GM06990 (cell line): ENCODE results near the gene EPHA10.

Experiments
- DNase-seq: peaks from one replicate; pipeline ENCODE4 v3.0.0-alpha.2; 2011; ENCODE audit not compliant: insufficient read length; ENCODE audit errors: extremely low read depth
- H3K27me3 ChIP-seq: replicated peaks from 2 replicates; pipeline ENCODE4 v1.6.0; 2011; ENCODE audit warnings: low read length; ENCODE audit not compliant: control insufficient read depth, insufficient read depth
- H3K36me3 ChIP-seq: 2 replicates; pipeline ENCODE4 v1.5.1; 2011; ENCODE audit warnings: low read length; ENCODE audit not compliant: control insufficient read depth, insufficient read depth
- H3K4me3 ChIP-seq: replicated peaks from 2 replicates; pipeline ENCODE4 v1.5.1; 2011; ENCODE audit warnings: low read depth, mild to moderate bottlenecking, control low read depth, low read length
- TF ChIP-seq, protein P1 (sequence below): IDR thresholded peaks from 2 replicates; pipeline ENCODE4 v1.5.1; 2011; ENCODE audit warnings: low read length, control low read depth, mild to moderate bottlenecking, inconsistent platforms; ENCODE audit not compliant: insufficient read depth, poor library complexity, severe bottlenecking

Gene EPHA10

DNA sequence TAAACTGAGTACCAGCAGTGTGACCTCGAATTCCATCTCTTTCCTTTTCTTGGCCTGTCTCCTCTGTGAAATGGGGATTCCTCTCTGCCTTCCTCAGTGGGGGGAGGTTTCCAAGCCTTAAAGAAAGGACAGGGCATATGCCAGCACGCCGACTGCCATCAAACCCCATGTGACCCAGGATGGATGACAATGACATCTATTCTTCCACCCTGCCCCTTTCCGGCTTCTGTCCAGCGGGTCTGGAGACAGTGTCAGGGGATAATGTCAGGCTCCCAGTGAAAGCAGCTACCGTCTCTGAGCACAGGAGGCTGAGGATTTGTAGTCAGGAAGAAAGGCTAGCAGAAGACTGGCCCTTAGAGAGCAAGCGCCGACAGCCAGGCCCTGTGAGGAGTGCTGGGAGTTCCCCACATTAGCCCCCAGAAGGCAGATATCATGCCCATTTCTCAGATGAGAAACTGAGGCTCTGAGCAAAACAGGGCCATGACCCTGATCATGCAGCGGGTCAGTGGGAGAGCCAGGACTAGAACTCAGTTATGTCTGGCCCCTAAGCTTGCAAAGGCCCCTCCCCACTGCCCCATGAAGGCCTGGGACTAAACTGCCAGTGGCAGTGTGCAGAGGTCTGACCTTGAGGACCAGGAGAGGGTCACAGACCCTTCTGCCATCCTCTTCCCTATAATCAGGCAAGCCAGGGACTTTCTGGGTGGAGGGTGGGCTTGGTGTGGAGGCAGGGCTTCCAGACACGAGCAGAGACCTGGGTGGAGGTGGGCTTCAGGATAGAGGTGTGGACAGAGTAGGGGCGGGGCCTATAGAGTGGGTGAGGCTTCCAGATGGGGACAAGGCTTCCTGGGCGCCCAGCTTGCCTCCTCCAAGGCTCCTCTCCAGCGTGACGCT lies 42.5 kb downstream of the EPHA10 start:
- no peak for DNase-seq
- Histone ChIP-seq H3K36me3 (no peaks in the 10 kb centered on the region), H3K4me3 (no peak overlapping the region), H3K27me3 (no peaks in the 10 kb centered on the region; the same call in 1 of the 2 replicates)
- TF ChIP-seq, protein P1, sequence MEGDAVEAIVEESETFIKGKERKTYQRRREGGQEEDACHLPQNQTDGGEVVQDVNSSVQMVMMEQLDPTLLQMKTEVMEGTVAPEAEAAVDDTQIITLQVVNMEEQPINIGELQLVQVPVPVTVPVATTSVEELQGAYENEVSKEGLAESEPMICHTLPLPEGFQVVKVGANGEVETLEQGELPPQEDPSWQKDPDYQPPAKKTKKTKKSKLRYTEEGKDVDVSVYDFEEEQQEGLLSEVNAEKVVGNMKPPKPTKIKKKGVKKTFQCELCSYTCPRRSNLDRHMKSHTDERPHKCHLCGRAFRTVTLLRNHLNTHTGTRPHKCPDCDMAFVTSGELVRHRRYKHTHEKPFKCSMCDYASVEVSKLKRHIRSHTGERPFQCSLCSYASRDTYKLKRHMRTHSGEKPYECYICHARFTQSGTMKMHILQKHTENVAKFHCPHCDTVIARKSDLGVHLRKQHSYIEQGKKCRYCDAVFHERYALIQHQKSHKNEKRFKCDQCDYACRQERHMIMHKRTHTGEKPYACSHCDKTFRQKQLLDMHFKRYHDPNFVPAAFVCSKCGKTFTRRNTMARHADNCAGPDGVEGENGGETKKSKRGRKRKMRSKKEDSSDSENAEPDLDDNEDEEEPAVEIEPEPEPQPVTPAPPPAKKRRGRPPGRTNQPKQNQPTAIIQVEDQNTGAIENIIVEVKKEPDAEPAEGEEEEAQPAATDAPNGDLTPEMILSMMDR, result no peak

DNA sequence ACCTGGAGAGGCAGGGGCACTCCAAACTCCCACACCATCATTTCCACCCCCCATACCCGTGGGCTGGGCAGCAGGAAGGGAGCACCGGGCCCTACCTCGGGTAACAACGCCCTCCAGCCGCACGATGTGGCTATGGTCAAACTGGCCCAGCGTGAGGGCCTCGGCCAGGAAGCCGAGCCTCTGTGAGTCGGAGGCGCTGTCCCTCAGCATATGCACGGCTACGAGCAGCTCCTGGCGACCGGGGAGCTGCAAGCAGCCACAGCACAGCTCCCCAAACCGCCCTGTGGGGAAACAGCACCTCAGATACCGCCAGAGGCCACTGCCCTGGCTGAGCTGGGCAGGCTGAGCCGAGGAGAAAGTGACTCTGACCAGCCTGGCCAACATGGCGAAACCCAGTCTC lies 43.4 kb downstream of the EPHA10 start:
- no peak for DNase-seq
- TF ChIP-seq, protein P1, result no peak
- no peaks in the 10 kb centered on the region; the same call in 1 of the 2 replicates for H3K27me3 ChIP-seq
- no peak overlapping the region for H3K4me3 ChIP-seq
- no peaks in the 10 kb centered on the region for H3K36me3 ChIP-seq

DNA sequence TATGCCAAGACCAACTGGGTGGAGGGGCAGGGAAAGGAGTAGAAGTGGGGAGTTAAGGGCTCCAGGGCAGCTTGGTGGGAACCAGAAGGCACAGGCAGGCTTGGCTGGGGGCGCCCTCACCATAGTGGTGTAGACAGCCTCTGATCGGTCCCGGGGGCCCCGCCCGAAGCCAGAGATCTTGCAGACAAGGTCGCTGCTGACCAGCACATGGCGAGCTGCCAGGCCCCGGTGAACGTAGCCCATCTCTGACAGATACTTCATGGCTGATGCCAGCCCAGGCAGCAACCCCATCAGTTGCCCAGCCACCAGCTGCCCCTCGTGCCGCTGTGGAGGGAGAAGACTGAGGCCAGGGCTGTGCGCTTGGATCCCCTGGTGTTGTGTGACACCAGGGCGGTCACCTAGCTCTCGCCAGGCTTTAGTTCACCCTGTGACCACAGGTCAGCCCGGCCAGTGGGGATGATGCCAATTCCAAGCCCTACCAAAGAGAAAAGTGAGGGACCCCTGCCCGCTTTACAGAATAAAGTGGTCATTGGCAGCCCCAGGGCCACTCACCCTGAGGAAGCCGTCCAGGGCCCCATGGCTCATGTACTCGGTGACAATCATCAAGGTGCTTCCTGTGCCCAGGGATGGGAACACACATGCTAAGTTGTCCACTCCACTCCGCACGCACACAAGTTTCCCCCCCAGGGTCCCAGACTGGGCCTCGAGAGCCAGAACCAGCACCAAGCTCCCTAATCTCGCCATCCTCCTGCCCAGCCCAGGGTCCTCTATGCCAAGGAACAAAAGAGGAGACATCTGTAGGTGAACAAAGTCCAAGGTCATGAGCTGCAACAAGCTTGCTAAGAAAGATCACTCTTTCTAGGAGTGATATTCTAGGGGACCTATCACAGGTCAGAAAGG lies 44.4 kb downstream of the EPHA10 start:
- no peak for DNase-seq
- TF ChIP-seq, protein P1, result no peak
- Histone ChIP-seq H3K4me3 (no peak overlapping the region), H3K27me3 (no peaks in the 10 kb centered on the region; the same call in 1 of the 2 replicates), H3K36me3 (no peaks in the 10 kb centered on the region)

DNA sequence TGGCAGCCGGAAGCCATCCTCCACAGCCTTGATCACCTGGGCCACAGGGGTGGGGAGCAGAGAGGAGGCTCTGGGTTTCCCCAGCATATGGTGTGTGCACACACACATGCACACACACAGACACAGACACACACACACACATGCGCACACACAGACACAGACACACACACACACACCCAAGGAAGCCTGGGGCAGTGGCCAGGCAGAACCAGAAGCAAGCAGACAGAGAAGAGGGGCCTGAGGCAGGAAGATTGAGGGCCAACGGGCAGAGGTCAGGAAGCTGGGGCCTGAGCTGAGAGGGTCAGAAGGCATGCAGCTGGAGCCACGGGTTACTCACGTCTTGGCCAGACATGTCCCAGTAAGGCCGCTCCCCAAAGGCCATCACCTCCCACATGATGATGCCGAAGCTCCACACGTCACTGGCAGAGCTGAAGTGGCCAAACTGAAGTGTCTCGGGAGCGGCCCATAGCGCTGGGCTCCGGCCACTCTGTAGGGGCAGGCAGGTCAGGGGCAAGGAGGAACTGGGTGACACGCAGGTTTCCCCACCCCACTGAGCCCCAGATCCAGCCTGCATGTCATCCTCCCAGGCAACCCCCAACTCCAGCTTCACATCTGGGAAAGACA lies 45.2 kb downstream of the EPHA10 start:
- DNase-seq, result no peak
- no peak overlapping the region for H3K4me3 ChIP-seq
- H3K36me3 ChIP-seq, result no peaks in the 10 kb centered on the region
- H3K27me3 ChIP-seq, result no peaks in the 10 kb centered on the region; the same call in 1 of the 2 replicates
- TF ChIP-seq, protein P1, result no peak

DNA sequence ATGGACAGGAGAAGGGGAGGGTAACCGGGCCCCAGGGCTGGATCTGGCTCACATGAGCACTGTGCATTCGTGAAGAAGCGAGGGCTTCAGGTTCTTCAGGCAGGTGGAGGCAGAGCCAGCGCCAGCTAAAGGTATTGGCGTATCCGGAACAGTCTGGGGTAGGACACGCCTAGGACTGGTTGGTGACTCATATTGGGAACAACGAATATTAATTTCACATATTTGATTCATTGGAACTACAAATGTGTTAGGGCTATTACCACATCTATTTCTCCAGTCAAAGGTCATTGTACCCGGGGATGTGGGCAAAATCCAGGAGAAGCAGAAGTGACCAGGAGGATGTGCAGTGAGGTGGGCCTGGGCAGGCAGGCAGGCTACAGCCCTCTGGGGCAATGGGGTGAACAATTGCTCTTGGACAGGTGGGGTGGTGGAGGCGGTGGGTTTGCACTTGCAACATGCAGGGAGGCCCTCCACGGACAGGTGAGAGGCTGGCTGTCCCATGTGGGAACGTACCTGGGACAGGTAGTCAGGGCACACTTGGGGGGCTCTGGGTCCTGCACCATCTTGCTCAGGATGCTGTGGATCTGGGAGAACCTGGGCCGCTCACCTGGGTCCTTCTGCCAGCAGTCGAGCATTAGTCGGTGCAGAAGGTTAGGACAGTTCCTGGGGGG lies 45.9 kb downstream of the EPHA10 start:
- no peak for DNase-seq
- Histone ChIP-seq H3K36me3 (no peaks in the 10 kb centered on the region), H3K27me3 (no peaks in the 10 kb centered on the region; the same call in 1 of the 2 replicates), H3K4me3 (no peak overlapping the region)
- TF ChIP-seq, protein P1, result no peak
